Measurements from ENCODE around the gene KCNA4.
"Not testable (repeated sequence)": the region's sequence is repeated elsewhere in the genome, so short reads cannot be mapped to it uniquely, and the experiment has no call there.

The KCNA4 gene

GRCh38 chr11:30000986-30001750, 15.7 kb downstream of the KCNA4 start:
- FAIRE-seq (no peak), DNase-seq (ENCODE audit: low spot score) (no peak)

- FAIRE-seq (no peak), DNase-seq (ENCODE audit: low spot score) (no peak)
Observed at GRCh38 chr11:29996016-29996415, 20.8 kb downstream of the KCNA4 start.

- FAIRE-seq (no peak), DNase-seq (ENCODE audit: low spot score) (no peak)
Observed at GRCh38 chr11:29989174-29989970, 27.5 kb downstream of the KCNA4 start.

- no peak for DNase-seq (ENCODE audit: low spot score)
- FAIRE-seq = no peak
Observed at GRCh38 chr11:29985248-29985647, 31.6 kb downstream of the KCNA4 start.

GRCh38 chr11:29984544-29984943, 32.3 kb downstream of the KCNA4 start:
- DNase-seq (ENCODE audit: low spot score) (no peak), FAIRE-seq (no peak)

GRCh38 chr11:29978549-29978948, 38.3 kb downstream of the KCNA4 start:
- no peak for FAIRE-seq

GRCh38 chr11:29975580-29975979, 41.2 kb downstream of the KCNA4 start:
- DNase-seq (ENCODE audit: low spot score); FAIRE-seq: not testable (repeated sequence)

More at GRCh38 chr11:29978549-29978948, 38.3 kb downstream of the KCNA4 start:
- DNase-seq (ENCODE audit: low spot score) = no peak

GRCh38 chr11:29963796-29964195, 53.0 kb downstream of the KCNA4 start:
- FAIRE-seq (no peak), DNase-seq (ENCODE audit: low spot score) (no peak)

- DNase-seq (ENCODE audit: low spot score) = no peak
- no peak for FAIRE-seq
Observed at GRCh38 chr11:29963036-29963435, 53.8 kb downstream of the KCNA4 start.

- DNase-seq (ENCODE audit: low spot score) (no peak), FAIRE-seq (no peak)
Observed at GRCh38 chr11:29962243-29962642, 54.6 kb downstream of the KCNA4 start.
